ENCODE measurements around the gene SLC2A9.

SLC2A9 gene

GRCh38 chr4:10016169-10016568, 5.1 kb downstream of the SLC2A9 start:
- no peak for TF ChIP-seq CTCF (IDR thresholded peaks at IDR 0.05; ENCODE audit: extremely low read depth, insufficient read depth, missing control alignments)
- in situ Hi-C loops (cut with MboI; ENCODE audit: low pct_unique_long_range_greater_than_20kb, low sequenced_read_pairs, unreplicated experiment): loop anchor here (5.0 kb wide), 1 partner anchor 254 kb away; no protein-coding TSS in a partner anchor
- no peak for DNase-seq (ENCODE audit: low spot score)

- TF ChIP-seq CTCF (IDR thresholded peaks at IDR 0.05; ENCODE audit: extremely low read depth, insufficient read depth, missing control alignments): peak; percentile 79
- in situ Hi-C loops (cut with MboI; ENCODE audit: low pct_unique_long_range_greater_than_20kb, low sequenced_read_pairs, unreplicated experiment): loop anchor here (5.0 kb wide), 1 partner anchor 253 kb away; no protein-coding TSS in a partner anchor
- no peak for DNase-seq (ENCODE audit: low spot score)
These were observed 6.0 kb downstream of the SLC2A9 start for GRCh38 chr4:10015140-10015753.

- DNase-seq (ENCODE audit: low spot score): peak; percentile 68
- peak; percentile 71 for TF ChIP-seq CTCF (IDR thresholded peaks at IDR 0.05; ENCODE audit: extremely low read depth, insufficient read depth, missing control alignments)
- in situ Hi-C loops (cut with MboI; ENCODE audit: low pct_unique_long_range_greater_than_20kb, low sequenced_read_pairs, unreplicated experiment): no loop called here
These were observed 7.6 kb downstream of the SLC2A9 start for GRCh38 chr4:10013722-10014121.

- DNase-seq (ENCODE audit: low spot score): no peak
- TF ChIP-seq CTCF (IDR thresholded peaks at IDR 0.05; ENCODE audit: extremely low read depth, insufficient read depth, missing control alignments): no peak
- in situ Hi-C loops (cut with MboI; ENCODE audit: low pct_unique_long_range_greater_than_20kb, low sequenced_read_pairs, unreplicated experiment): no loop called here
These were observed 9.4 kb downstream of the SLC2A9 start for GRCh38 chr4:10011885-10012284.

GRCh38 chr4:10011277-10011676, 10.0 kb downstream of the SLC2A9 start:
- no peak for DNase-seq (ENCODE audit: low spot score)
- in situ Hi-C loops (cut with MboI; ENCODE audit: low pct_unique_long_range_greater_than_20kb, low sequenced_read_pairs, unreplicated experiment): no loop called here
- no peak for TF ChIP-seq CTCF (IDR thresholded peaks at IDR 0.05; ENCODE audit: extremely low read depth, insufficient read depth, missing control alignments)

GRCh38 chr4:10009861-10010500, 11.3 kb downstream of the SLC2A9 start:
- no peak for TF ChIP-seq CTCF (IDR thresholded peaks at IDR 0.05; ENCODE audit: extremely low read depth, insufficient read depth, missing control alignments)
- no peak for DNase-seq (ENCODE audit: low spot score)
- in situ Hi-C loops (cut with MboI; ENCODE audit: low pct_unique_long_range_greater_than_20kb, low sequenced_read_pairs, unreplicated experiment): no loop called here
